Activated CD4-positive, alpha-beta T cell treated with anti-CD3 and anti-CD28 coated beads, Interleukin-2, amount 50 U/mL, for 4 hours (primary cell): Measurements from ENCODE around the gene VSX2.

Experiments
- DNase-seq, 2 experiments: peaks; one replicate each; pipeline ENCODE4 v3.0.0-alpha.2; 2020

Gene VSX2

GRCh38 chr14:74238974-74239847 is at the start of gene VSX2:
Gene VSX2, plus strand, starts transcription at chr14:74239449. Its CDS starts 113 bp downstream, at chr14:74239562.
- DNase-seq, result no peak

- DNase-seq, result no peak
Observed at GRCh38 chr14:74190927-74191575, 48.2 kb upstream of the VSX2 start.

- no peak for DNase-seq
Observed at GRCh38 chr14:74194506-74195274, 44.6 kb upstream of the VSX2 start.

- DNase-seq, result no peak
Observed at GRCh38 chr14:74195623-74196022, 43.6 kb upstream of the VSX2 start.

GRCh38 chr14:74198441-74199234 is 40.6 kb upstream of the VSX2 start:
- no peak for DNase-seq

GRCh38 chr14:74202113-74202512 is 37.1 kb upstream of the VSX2 start:
- no peak for DNase-seq

GRCh38 chr14:74203639-74204038 is 35.6 kb upstream of the VSX2 start:
- DNase-seq, result no peak

GRCh38 chr14:74204491-74204890 is 34.8 kb upstream of the VSX2 start:
- no peak for DNase-seq

GRCh38 chr14:74205882-74206281 is 33.4 kb upstream of the VSX2 start:
- DNase-seq, result no peak

DNA sequence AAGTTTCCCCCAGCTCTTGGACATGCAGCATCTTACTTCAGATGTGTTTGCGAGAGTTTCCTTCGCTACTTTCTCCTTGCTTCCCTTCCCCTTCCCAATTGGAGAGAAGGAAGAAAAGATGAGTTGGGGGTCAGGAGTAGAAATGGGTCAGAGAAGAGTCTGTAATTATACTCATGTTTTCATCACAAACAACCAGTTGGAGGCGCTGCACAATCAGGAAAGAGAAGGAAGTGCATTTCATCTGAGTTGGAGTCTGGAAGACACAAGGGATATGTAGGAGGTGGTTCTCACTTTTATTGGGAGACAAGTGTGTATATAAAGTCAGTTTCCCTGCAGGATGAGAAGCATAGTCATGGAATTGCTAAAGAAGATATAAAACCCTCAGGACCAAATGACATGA is 31.3 kb upstream of the VSX2 start:
- no peak for DNase-seq

GRCh38 chr14:74208642-74209041 is 30.6 kb upstream of the VSX2 start:
- DNase-seq, result no peak

- no peak for DNase-seq
Observed at GRCh38 chr14:74211945-74212580, 27.2 kb upstream of the VSX2 start.

DNA sequence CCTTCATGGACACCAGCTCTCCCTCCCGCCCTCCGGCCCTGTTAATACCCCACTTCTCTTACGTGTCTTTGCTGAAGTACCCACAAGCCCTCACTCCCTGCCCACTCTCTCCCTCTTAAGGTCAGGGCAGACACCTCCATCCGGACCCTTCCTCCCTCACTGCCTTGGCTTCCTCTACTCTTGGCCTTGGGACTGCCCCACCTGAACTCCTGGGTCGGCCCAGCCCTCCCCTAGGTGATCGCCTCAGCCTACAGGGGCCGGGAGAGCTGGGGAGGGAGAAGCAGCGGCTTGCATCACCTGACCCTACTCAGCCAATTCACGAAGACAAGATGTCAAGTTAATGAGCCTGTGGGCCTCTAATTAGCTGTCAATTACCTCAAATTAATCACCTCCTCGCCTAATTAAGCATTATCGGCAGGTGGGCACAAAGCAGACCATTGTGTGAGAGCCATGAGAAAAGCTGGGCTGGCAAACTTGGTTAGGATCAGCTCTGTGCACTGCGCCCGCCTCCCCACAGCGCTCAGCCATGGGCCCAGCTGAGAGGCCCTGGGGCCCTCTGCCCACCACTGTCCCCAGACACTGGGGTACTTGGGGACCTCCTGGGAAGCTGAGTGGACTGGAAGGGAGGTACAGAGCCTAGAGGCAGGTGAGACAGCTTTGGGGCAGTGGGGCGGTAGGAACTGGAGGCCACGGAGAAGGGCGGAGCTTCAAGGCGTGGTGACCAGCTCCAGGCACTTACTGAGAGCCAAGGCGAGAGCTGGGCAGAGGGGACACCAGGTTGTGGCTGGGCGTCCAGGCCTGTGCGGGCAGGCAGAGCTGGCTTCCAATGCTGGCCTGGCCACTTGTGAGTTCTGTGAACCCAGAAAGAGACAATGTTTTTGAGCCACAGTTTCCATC is 25.1 kb upstream of the VSX2 start:
- no peak for DNase-seq

- no peak for DNase-seq
Observed at GRCh38 chr14:74216671-74217070, 22.6 kb upstream of the VSX2 start.

DNA sequence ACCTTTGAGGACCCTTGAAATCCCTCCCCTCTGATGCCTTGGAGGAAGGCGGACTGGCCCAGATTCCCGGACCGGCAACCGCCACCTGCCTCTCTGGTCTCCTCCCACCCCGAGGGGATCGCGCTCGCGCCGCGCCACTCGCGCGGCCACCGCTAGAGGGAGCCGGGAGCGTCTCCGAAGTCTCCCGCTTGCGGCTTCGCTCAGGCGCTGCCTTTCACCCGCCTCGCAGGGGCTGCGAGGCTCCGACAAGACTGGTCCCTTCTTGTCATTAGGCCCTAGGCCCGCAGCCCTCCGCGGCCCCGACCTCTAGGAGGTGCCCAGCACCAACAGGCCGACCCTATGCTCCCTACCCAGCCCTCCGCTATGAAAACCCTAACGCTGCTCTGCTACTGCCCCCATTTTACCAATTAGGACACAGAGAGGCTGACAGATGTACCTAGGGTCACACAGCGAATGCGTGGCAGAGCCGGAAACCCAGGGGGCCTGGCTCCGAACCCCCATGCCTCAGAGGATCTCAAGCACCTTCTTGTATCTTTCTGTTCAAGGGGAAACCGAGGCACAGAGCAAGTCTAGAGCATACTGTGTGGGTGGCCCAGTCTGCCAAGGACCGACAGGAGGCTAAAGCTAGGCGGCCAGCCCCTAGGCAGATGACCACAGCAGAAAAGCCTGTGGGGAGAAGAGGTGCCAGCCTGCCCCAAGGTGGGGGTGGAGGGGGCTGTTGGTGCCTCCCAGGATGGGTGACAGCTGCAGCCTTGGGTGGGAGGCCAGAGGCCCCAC is 21.4 kb upstream of the VSX2 start:
- DNase-seq, result peak; percentile 65 to 72

DNA sequence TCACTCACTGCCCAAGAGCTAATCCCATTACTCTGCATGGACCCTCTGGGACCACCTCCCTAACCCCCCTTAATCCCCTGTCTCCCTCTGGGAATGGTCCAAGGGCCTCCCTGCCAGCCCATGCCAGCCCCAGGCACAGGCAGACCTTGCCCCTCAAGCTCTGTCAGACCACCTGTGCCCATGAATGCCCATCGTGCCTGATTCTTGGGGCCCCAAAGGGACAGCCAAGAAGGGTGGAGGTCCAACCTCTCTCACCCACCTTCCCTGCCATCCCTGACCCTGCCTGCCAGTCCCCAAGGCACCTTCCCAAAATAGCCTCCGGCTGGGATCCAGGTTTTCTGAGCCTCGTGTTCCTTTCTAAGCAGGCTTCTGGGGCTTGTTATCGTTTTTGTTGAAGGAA is 20.8 kb upstream of the VSX2 start:
- DNase-seq, result no peak

- DNase-seq, result no peak
Observed at GRCh38 chr14:74219277-74220205, 19.7 kb upstream of the VSX2 start.

- DNase-seq, result no peak
Observed at GRCh38 chr14:74220991-74221390, 18.3 kb upstream of the VSX2 start.

- DNase-seq, result no peak
Observed at GRCh38 chr14:74221741-74222140, 17.5 kb upstream of the VSX2 start.
